ENCODE data around the gene NCOR1.
A peak's percentile ranks its signal among the peaks of the same experiment; 100 is the strongest.
"Not testable (repeated sequence)": the region's sequence is repeated elsewhere in the genome, so short reads cannot be mapped to it uniquely, and the experiment has no call there.

The NCOR1 gene

GRCh38 chr17:16215273-16215964, at the start of gene NCOR1:
Gene NCOR1, minus strand, starts transcription at chr17:16215534. Its CDS starts 20,965 bp downstream, at chr17:16194569.
- DNase-seq (ENCODE audit: low read depth), result peak; percentile 94

- no peak for DNase-seq (ENCODE audit: low read depth)
Measured at GRCh38 chr17:16262201-16262600, 46.9 kb upstream of the NCOR1 start.

- no peak for DNase-seq (ENCODE audit: low read depth)
Measured at GRCh38 chr17:16261049-16261448, 45.7 kb upstream of the NCOR1 start.

- DNase-seq (ENCODE audit: low read depth), result no peak
Measured at GRCh38 chr17:16259926-16260325, 44.6 kb upstream of the NCOR1 start.

- no peak for DNase-seq (ENCODE audit: low read depth)
Measured at GRCh38 chr17:16258901-16259300, 43.6 kb upstream of the NCOR1 start.

- peak; percentile 38 for DNase-seq (ENCODE audit: low read depth)
Measured at GRCh38 chr17:16255481-16255921, 40.2 kb upstream of the NCOR1 start.

- DNase-seq (ENCODE audit: low read depth), result no peak
Measured at GRCh38 chr17:16254773-16255400, 39.6 kb upstream of the NCOR1 start.

GRCh38 chr17:16251556-16251955, 36.2 kb upstream of the NCOR1 start:
- DNase-seq (ENCODE audit: low read depth), result no peak

GRCh38 chr17:16251043-16251442, 35.7 kb upstream of the NCOR1 start:
- DNase-seq (ENCODE audit: low read depth), result no peak

- peak; percentile 71 for DNase-seq (ENCODE audit: low read depth)
Measured at GRCh38 chr17:16250635-16251034, 35.3 kb upstream of the NCOR1 start.

- no peak for DNase-seq (ENCODE audit: low read depth)
Measured at GRCh38 chr17:16247586-16247984, 32.3 kb upstream of the NCOR1 start.

GRCh38 chr17:16243801-16244567, 28.6 kb upstream of the NCOR1 start:
- DNase-seq (ENCODE audit: low read depth), result no peak

- DNase-seq (ENCODE audit: low read depth), result no peak
Measured at GRCh38 chr17:16243385-16243784, 28.1 kb upstream of the NCOR1 start.

GRCh38 chr17:16241906-16242399, 26.6 kb upstream of the NCOR1 start:
- DNase-seq (ENCODE audit: low read depth), result no peak

- no peak for DNase-seq (ENCODE audit: low read depth)
Measured at GRCh38 chr17:16239931-16240330, 24.6 kb upstream of the NCOR1 start.

- no peak for DNase-seq (ENCODE audit: low read depth)
Measured at GRCh38 chr17:16232391-16232790, 17.1 kb upstream of the NCOR1 start.

GRCh38 chr17:16229912-16230561, 14.7 kb upstream of the NCOR1 start:
- not testable (repeated sequence) for DNase-seq (ENCODE audit: low read depth)

GRCh38 chr17:16222406-16222805, 7.1 kb upstream of the NCOR1 start:
- no peak for DNase-seq (ENCODE audit: low read depth)

- peak; percentile 94 for DNase-seq (ENCODE audit: low read depth)
Measured at GRCh38 chr17:16217002-16217635, 1.8 kb upstream of the NCOR1 start, which contains the start of gene PIGL. Gene PIGL, plus strand, starts transcription at chr17:16217210. Its CDS starts 17 bp downstream, at chr17:16217227.

- not testable (repeated sequence) for DNase-seq (ENCODE audit: low read depth)
Measured at GRCh38 chr17:16216341-16217001, 1.1 kb upstream of the NCOR1 start.

- DNase-seq (ENCODE audit: low read depth), result no peak
Measured at GRCh38 chr17:16215965-16216316, 607 bp upstream of the NCOR1 start.

Data from EH (cell line).